Stomach (tissue), 9 donors: ENCODE results near the gene MANEA. TPM values are rescaled to one million over a fixed set of nuclear protein-coding genes. Genes with fewer than 3 reads are reported as not detected.

Experiments
- DNase-seq, 2 donors: peaks; one replicate each; pipeline versions ENCODE4 v3.0.0 to v3.0.0-alpha.2; 2013 to 2019
- H3K27ac ChIP-seq, 5 donors: fragments of 200-600 bp in 4 of 5; sonication (generic) in 4 of 5; one replicate each; pipeline ENCODE4 v1.5.1; 2013 to 2019; ENCODE audit warnings: mild to moderate bottlenecking in 1 of 5, moderate library complexity in 1 of 5
- H3K27me3 ChIP-seq, 3 donors: fragments of 200-600 bp; sonication (generic); one replicate each; pipeline ENCODE4 v1.5.1; 2017 to 2019; ENCODE audit warnings: mixed run types in 1 of 3
- H3K36me3 ChIP-seq, 4 donors: fragments of 200-600 bp; sonication (generic); 1 replicate in 3 of 4; 2 replicates in 1 of 4; pipeline ENCODE4 v1.5.1; 2016 to 2019
- H3K4me1 ChIP-seq, 4 donors: fragments of 200-600 bp; sonication (generic); one replicate each; pipeline ENCODE4 v1.5.1; 2016 to 2019
- H3K4me3 ChIP-seq, 4 donors: fragments of 200-600 bp; sonication (generic) in 3 of 4; one replicate each; pipeline ENCODE4 v1.5.1; 2016 to 2019; ENCODE audit warnings: mild to moderate bottlenecking in 1 of 4
- H3K9me3 ChIP-seq, 4 donors: fragments of 200-600 bp; sonication (generic); one replicate each; pipeline ENCODE4 v1.5.1; 2016 to 2019
- EP300 ChIP-seq: sonication (generic); formaldehyde crosslinking; IDR thresholded peaks from one replicate; pipeline ENCODE4 v1.6.1; 2017; ENCODE audit warnings: antibody characterized with exemption
- POLR2A ChIP-seq, 4 donors: fragments of 450-650 bp; IDR thresholded peaks; one replicate each; pipeline ENCODE4 v1.6.1; 2016; ENCODE audit warnings: antibody characterized with exemption in 4 of 4, control low read depth in 2 of 4, mild to moderate bottlenecking in 1 of 4, moderate library complexity in 1 of 4
- POLR2AphosphoS5 ChIP-seq, 3 donors: sonication (generic); formaldehyde crosslinking; IDR thresholded peaks; one replicate each; pipeline ENCODE4 v1.6.1; 2016; ENCODE audit warnings: antibody characterized with exemption in 3 of 3
- WGBS, 5 donors: extraction: QIAGEN DNeasy Blood & Tissue Kit in 3 of 5; methylation state at CpG; one replicate each; pipeline versions ENCODE4 v1.1.5 to v1.1.7; 2013 to 2018; 5-methylcytosine and 5-hydroxymethylcytosine counted together
- intact Hi-C: fragments of 100-400 bp; cut with DNase I; formaldehyde crosslinking; loops from one replicate; pipeline ENCODE4 v1.15.1; 2023; ENCODE audit warnings: low total_unique reads
- polyA plus RNA-seq, 3 donors: library from polyadenylated mRNA; stranded (reverse); fragments of 200-250 nt; gene quantifications; one replicate each; pipeline ENCODE4 v1.2.3, GENCODE V29; 2013
- total RNA-seq, 5 donors: library from RNA; depleted of rRNA; stranded (reverse); fragments of >200 nt; gene quantifications; one replicate each; pipeline versions ENCODE4 v1.1.0 to v1.2.3, GENCODE V29; 2014 to 2016
- TF ChIP-seq, protein P1 (sequence below), 7 experiments: fragments of 450-650 bp in 4 of 7; fragments of 200-600 bp in 3 of 7; sonication (generic) in 3 of 7; IDR thresholded peaks; one replicate each; pipeline ENCODE4 v1.5.1; 2016 to 2019; ENCODE audit warnings: antibody characterized with exemption in 7 of 7, control low read depth in 2 of 7, mild to moderate bottlenecking in 1 of 7
- donor health status: healthy with polysubstance abuse.
- donor health status: Bipolar disorder and iron deficiency.
- donor health status: healthy.

The MANEA gene
- total and polyA plus RNA-seq, 8 donors, result 1.2 to 15.2 (median 3.2) TPM

DNA sequence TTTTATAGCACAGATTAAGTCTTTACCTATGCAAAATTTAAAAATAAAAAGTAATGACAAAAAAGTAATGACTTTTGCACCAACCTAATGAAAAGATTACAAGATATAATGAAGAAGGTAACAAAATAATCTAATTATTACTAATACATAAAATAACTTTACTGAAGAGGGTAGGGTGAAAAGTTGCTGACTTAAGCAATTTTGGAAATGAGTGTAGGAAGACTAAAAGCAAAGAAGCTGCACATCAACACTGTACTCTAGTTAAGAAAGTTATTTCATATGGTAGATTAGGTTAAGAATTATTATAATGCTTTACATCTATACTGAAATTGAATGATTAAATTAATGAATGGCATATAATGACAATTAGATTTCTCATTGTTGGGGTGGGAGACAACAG is 76.8 kb downstream of the MANEA start:
- DNase-seq, result no peak
- Histone ChIP-seq H3K4me3 (no peak overlapping the region), H3K27me3 (no peaks in the 10 kb centered on the region), H3K27ac (no peak overlapping the region), H3K9me3 (peaks cover 0 to 6% (median 2%) of the 10 kb centered on the region in 4 donors), H3K36me3 (no peaks in the 10 kb centered on the region), H3K4me1 (no peaks in the 10 kb centered on the region)
- TF ChIP-seq POLR2A (IDR thresholded peaks at IDR 0.05), result no peak
- TF ChIP-seq, protein P1, sequence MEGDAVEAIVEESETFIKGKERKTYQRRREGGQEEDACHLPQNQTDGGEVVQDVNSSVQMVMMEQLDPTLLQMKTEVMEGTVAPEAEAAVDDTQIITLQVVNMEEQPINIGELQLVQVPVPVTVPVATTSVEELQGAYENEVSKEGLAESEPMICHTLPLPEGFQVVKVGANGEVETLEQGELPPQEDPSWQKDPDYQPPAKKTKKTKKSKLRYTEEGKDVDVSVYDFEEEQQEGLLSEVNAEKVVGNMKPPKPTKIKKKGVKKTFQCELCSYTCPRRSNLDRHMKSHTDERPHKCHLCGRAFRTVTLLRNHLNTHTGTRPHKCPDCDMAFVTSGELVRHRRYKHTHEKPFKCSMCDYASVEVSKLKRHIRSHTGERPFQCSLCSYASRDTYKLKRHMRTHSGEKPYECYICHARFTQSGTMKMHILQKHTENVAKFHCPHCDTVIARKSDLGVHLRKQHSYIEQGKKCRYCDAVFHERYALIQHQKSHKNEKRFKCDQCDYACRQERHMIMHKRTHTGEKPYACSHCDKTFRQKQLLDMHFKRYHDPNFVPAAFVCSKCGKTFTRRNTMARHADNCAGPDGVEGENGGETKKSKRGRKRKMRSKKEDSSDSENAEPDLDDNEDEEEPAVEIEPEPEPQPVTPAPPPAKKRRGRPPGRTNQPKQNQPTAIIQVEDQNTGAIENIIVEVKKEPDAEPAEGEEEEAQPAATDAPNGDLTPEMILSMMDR (IDR thresholded peaks at IDR 0.05), result no peak
- TF ChIP-seq EP300, result no peak
- TF ChIP-seq POLR2AphosphoS5 (IDR thresholded peaks at IDR 0.05), result no peak
- intact Hi-C loops, result no loop called here

DNA sequence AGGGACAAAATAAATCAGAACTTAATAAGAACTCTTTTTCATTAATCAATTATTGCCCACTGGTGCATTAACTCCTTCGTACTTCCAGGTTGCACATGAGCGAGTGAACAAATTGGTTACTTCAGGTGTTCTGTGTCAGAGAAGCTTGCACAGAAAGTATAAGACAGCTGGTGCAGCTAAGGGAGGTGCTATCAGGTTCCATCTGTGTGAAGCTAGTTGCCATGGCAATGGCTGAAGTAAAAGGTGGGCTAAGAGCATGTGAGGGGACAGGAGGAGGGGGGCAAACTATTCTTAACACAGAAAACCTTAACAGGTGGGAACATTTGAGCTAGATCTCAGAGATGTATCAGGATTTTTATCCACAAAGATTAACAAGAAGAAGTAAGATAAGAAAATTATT is 81.6 kb downstream of the MANEA start:
- H3K27ac ChIP-seq, result no peak overlapping the region
- no peaks in the 10 kb centered on the region for H3K36me3 ChIP-seq
- H3K27me3 ChIP-seq, result no peaks in the 10 kb centered on the region
- no peaks in the 10 kb centered on the region for H3K4me1 ChIP-seq
- intact Hi-C loops, result no loop called here
- no peak for TF ChIP-seq POLR2AphosphoS5 (IDR thresholded peaks at IDR 0.05)
- no peak for TF ChIP-seq POLR2A (IDR thresholded peaks at IDR 0.05)
- no peak for TF ChIP-seq EP300
- TF ChIP-seq, protein P1 (IDR thresholded peaks at IDR 0.05), result no peak
- H3K9me3 ChIP-seq, result no peaks in the 10 kb centered on the region
- no peak for DNase-seq
- 58 to 83% (median 73%) methylated on average over 2 of the region's 2 CpGs for WGBS, 5 donors
- H3K4me3 ChIP-seq, result no peak overlapping the region
